Activated T-cell treated with anti-CD3 and anti-CD28 coated beads for 1 hour (primary cell): Measurements from ENCODE around the gene ACTN4.

Experiments used
- DNase-seq: peaks from one replicate; pipeline ENCODE4 v3.0.0-alpha.2; 2020; ENCODE audit warnings: low read depth

Gene ACTN4

GRCh38 chr19:38725469-38726283, 78.2 kb downstream of the ACTN4 start:
- no peak for DNase-seq

- no peak for DNase-seq
These were observed 78.8 kb downstream of the ACTN4 start for GRCh38 chr19:38726284-38726673.

- no peak for DNase-seq
These were observed 79.4 kb downstream of the ACTN4 start for GRCh38 chr19:38726761-38727301.

- no peak for DNase-seq
These were observed 79.9 kb downstream of the ACTN4 start for GRCh38 chr19:38727306-38727867.

GRCh38 chr19:38727868-38728660, 80.6 kb downstream of the ACTN4 start:
- no peak for DNase-seq

- DNase-seq = no peak
These were observed 81.5 kb downstream of the ACTN4 start for GRCh38 chr19:38728752-38729541.

- DNase-seq = peak; percentile 74
These were observed 82.4 kb downstream of the ACTN4 start for GRCh38 chr19:38729653-38730469.

GRCh38 chr19:38730470-38730730, 83.0 kb downstream of the ACTN4 start:
- no peak for DNase-seq

- no peak for DNase-seq
These were observed 83.5 kb downstream of the ACTN4 start for GRCh38 chr19:38730731-38731589.

- no peak for DNase-seq
These were observed 84.3 kb downstream of the ACTN4 start for GRCh38 chr19:38731654-38732301.

- DNase-seq = no peak
These were observed 85.7 kb downstream of the ACTN4 start for GRCh38 chr19:38733241-38733492.

- no peak for DNase-seq
These were observed 86.2 kb downstream of the ACTN4 start for GRCh38 chr19:38733493-38734175.

GRCh38 chr19:38734176-38734425, 86.7 kb downstream of the ACTN4 start:
- no peak for DNase-seq

GRCh38 chr19:38734426-38735256, 87.2 kb downstream of the ACTN4 start:
- DNase-seq = no peak

GRCh38 chr19:38735257-38735686, 87.8 kb downstream of the ACTN4 start:
- DNase-seq = peak; percentile 24

GRCh38 chr19:38736036-38736412, 88.6 kb downstream of the ACTN4 start:
- peak; percentile 38 for DNase-seq

- peak; percentile 59 for DNase-seq
These were observed 89.2 kb downstream of the ACTN4 start for GRCh38 chr19:38736413-38737280.
